Suprapubic skin (tissue), 4 donors: ENCODE measurements around the gene CASTOR1. TPM values are rescaled to one million over a fixed set of nuclear protein-coding genes. Genes with fewer than 3 reads are reported as not detected.

Source experiments
- DNase-seq, 2 donors: peaks; one replicate each; pipeline ENCODE4 v3.0.0-alpha.2; 2019; ENCODE audit warnings: low spot score in 2 of 2
- H3K27ac ChIP-seq: fragments of 200-600 bp; sonication (generic); one replicate; pipeline ENCODE4 v1.5.1; 2019
- H3K27me3 ChIP-seq: fragments of 200-600 bp; sonication (generic); one replicate; pipeline ENCODE4 v1.5.1; 2019
- H3K36me3 ChIP-seq: fragments of 200-600 bp; sonication (generic); one replicate; pipeline ENCODE4 v1.5.1; 2019
- H3K4me1 ChIP-seq: fragments of 200-600 bp; sonication (generic); one replicate; pipeline ENCODE4 v1.5.1; 2019
- H3K4me3 ChIP-seq: fragments of 200-600 bp; sonication (generic); one replicate; pipeline ENCODE4 v1.5.1; 2019; ENCODE audit warnings: mild to moderate bottlenecking
- H3K9me3 ChIP-seq: fragments of 200-600 bp; sonication (generic); one replicate; pipeline ENCODE4 v1.5.1; 2019
- CTCF ChIP-seq, 2 donors: fragments of 200-600 bp in 1 of 2; fragments of 450-650 bp in 1 of 2; sonication (generic) in 1 of 2; IDR thresholded peaks; one replicate each; pipeline ENCODE4 v1.5.1; 2016 to 2019; ENCODE audit warnings: antibody characterized with exemption in 2 of 2, mild to moderate bottlenecking in 1 of 2, moderate library complexity in 1 of 2
- EP300 ChIP-seq: sonication (generic); formaldehyde crosslinking; IDR thresholded peaks from one replicate; pipeline ENCODE4 v1.6.1; 2017; ENCODE audit warnings: antibody characterized with exemption
- POLR2A ChIP-seq, 2 donors: fragments of 450-650 bp; IDR thresholded peaks; one replicate each; pipeline ENCODE4 v1.6.1; 2017; ENCODE audit warnings: antibody characterized with exemption in 2 of 2, mild to moderate bottlenecking in 2 of 2, moderate library complexity in 2 of 2
- POLR2AphosphoS5 ChIP-seq, 3 donors: sonication (generic); formaldehyde crosslinking; IDR thresholded peaks; one replicate each; pipeline ENCODE4 v1.6.1; 2017; ENCODE audit warnings: antibody characterized with exemption in 3 of 3
- WGBS: methylation state at CpG from one replicate; pipeline ENCODE4 v1.1.5; 2018; 5-methylcytosine and 5-hydroxymethylcytosine counted together
- total RNA-seq, 4 donors: library from RNA; depleted of rRNA; stranded (reverse); fragments of >200 nt; gene quantifications; one replicate each; pipeline ENCODE4 v1.1.0, GENCODE V29; 2016

Gene CASTOR1
- total RNA-seq, 4 donors from 2014 or later: 16.3 to 22.8 (median 20.6) TPM

GRCh38 chr22:30297991-30298701 is 8.8 kb upstream of the CASTOR1 start:
- DNase-seq: no peak
- TF ChIP-seq POLR2AphosphoS5 (IDR thresholded peaks at IDR 0.05) (no peak), EP300 (no peak), POLR2A (IDR thresholded peaks at IDR 0.05) (no peak), CTCF (IDR thresholded peaks at IDR 0.05) (no peak)
- no peak overlapping the region for H3K4me3 ChIP-seq
- no peaks in the 10 kb centered on the region for H3K27me3 ChIP-seq
- WGBS: 73% methylated on average over 5 of the region's 9 CpGs
- no peaks in the 10 kb centered on the region for H3K9me3 ChIP-seq
- H3K27ac ChIP-seq: peak overlapping the region; percentile 68
- H3K4me1 ChIP-seq: peaks cover 80% of the 10 kb centered on the region
- peaks cover 76% of the 10 kb centered on the region for H3K36me3 ChIP-seq

GRCh38 chr22:30297276-30297990 is 8.1 kb upstream of the CASTOR1 start:
- Histone ChIP-seq H3K27me3 (no peaks in the 10 kb centered on the region), H3K9me3 (no peaks in the 10 kb centered on the region), H3K4me3 (no peak overlapping the region), H3K27ac (peak overlapping the region; percentile 68), H3K36me3 (peaks cover 84% of the 10 kb centered on the region), H3K4me1 (peaks cover 80% of the 10 kb centered on the region)
- no peak for DNase-seq
- 79% methylated on average over 11 of the region's 11 CpGs for WGBS
- TF ChIP-seq EP300 (no peak), POLR2A (IDR thresholded peaks at IDR 0.05) (no peak)

- Histone ChIP-seq H3K4me1 (peaks cover 80% of the 10 kb centered on the region), H3K27ac (no peak overlapping the region)
- no peak for DNase-seq
Observed at GRCh38 chr22:30296833-30297232, 7.5 kb upstream of the CASTOR1 start.

GRCh38 chr22:30296324-30296723 is 7.0 kb upstream of the CASTOR1 start:
- peaks cover 80% of the 10 kb centered on the region for H3K4me1 ChIP-seq
- no peak for DNase-seq
- no peak overlapping the region for H3K4me3 ChIP-seq
- no peaks in the 10 kb centered on the region for H3K9me3 ChIP-seq
- WGBS: 80% methylated on average over 4 of the region's 4 CpGs
- no peak overlapping the region for H3K27ac ChIP-seq
- TF ChIP-seq POLR2AphosphoS5 (IDR thresholded peaks at IDR 0.05) (no peak), EP300 (no peak), POLR2A (IDR thresholded peaks at IDR 0.05) (no peak), CTCF (IDR thresholded peaks at IDR 0.05) (no peak)
- H3K27me3 ChIP-seq: no peaks in the 10 kb centered on the region
- peaks cover 92% of the 10 kb centered on the region for H3K36me3 ChIP-seq

More at GRCh38 chr22:30296833-30297232, 7.5 kb upstream of the CASTOR1 start:
- no peak overlapping the region for H3K4me3 ChIP-seq
- 47% methylated on average over 3 of the region's 3 CpGs for WGBS
- H3K9me3 ChIP-seq: no peaks in the 10 kb centered on the region
- H3K27me3 ChIP-seq: no peaks in the 10 kb centered on the region
- H3K36me3 ChIP-seq: peaks cover 89% of the 10 kb centered on the region
- TF ChIP-seq POLR2AphosphoS5 (IDR thresholded peaks at IDR 0.05): no peak
- TF ChIP-seq POLR2A (IDR thresholded peaks at IDR 0.05): no peak
- no peak for TF ChIP-seq EP300
- no peak for TF ChIP-seq CTCF (IDR thresholded peaks at IDR 0.05)

GRCh38 chr22:30295576-30295975 is 6.3 kb upstream of the CASTOR1 start:
- DNase-seq: no peak
- TF ChIP-seq CTCF (IDR thresholded peaks at IDR 0.05) (no peak), POLR2A (IDR thresholded peaks at IDR 0.05) (no peak), POLR2AphosphoS5 (IDR thresholded peaks at IDR 0.05) (no peak), EP300 (no peak)
- Histone ChIP-seq H3K27ac (no peak overlapping the region), H3K9me3 (no peaks in the 10 kb centered on the region), H3K4me3 (no peak overlapping the region), H3K36me3 (peaks cover 85% of the 10 kb centered on the region), H3K27me3 (no peaks in the 10 kb centered on the region), H3K4me1 (peaks cover 80% of the 10 kb centered on the region)
- 85% methylated on average over 7 of the region's 7 CpGs for WGBS
